Panc1 (cell line): Measurements from ENCODE around the gene ZNF43. TPM values are rescaled to one million over a fixed set of nuclear protein-coding genes. Genes with fewer than 3 reads are reported as not detected.
"Not testable (repeated sequence)": the region's sequence is repeated elsewhere in the genome, so short reads cannot be mapped to it uniquely, and the experiment has no call there.

Source experiments
- ATAC-seq: fragments of 200-7000 bp; cut with Tn5 transposase; 2 replicates; pipeline ENCODE4 v1.9.1; 2020; ENCODE audit warnings: mild to moderate bottlenecking, moderate library complexity
- BruUV-seq: library from RNA; stranded (reverse); fragments of 400-500 nt; replicated peaks from 2 replicates; lab custom pipeline; 2021; lab: Mats Ljungman, UMichigan
- CTCF ChIA-PET: fragments of 300-600 bp; sonication (Branson Sonifier 250); formaldehyde crosslinking; loops from one replicate; lab custom pipeline; 2022; ENCODE audit warnings: antibody characterized with exemption; lab: Charles Lee
- POLR2A ChIA-PET: fragments of 300-600 bp; sonication (Branson Sonifier 250); formaldehyde crosslinking; loops from one replicate; lab custom pipeline; 2022; ENCODE audit warnings: antibody characterized with exemption; lab: Charles Lee
- DNase-seq: peaks from one replicate; pipeline ENCODE4 v3.0.0-alpha.2; 2010; ENCODE audit warnings: low read depth, low spot score
- H3K27ac ChIP-seq: 2 replicates; pipeline ENCODE4 v1.5.1; 2011; ENCODE audit warnings: mild to moderate bottlenecking, low read length, inconsistent platforms
- H3K27me3 ChIP-seq: fragments of 200-500 bp; sonication (Bioruptor generic); 2 replicates; pipeline ENCODE4 v1.6.0; 2014; ENCODE audit warnings: low read length, inconsistent platforms; ENCODE audit not compliant: control insufficient read depth, insufficient read depth
- H3K36me3 ChIP-seq: fragments of 200-500 bp; sonication (Bioruptor generic); 2 replicates; pipeline ENCODE4 v1.5.1; 2014; ENCODE audit warnings: inconsistent platforms, mild to moderate bottlenecking, low read length, moderate library complexity; ENCODE audit not compliant: control insufficient read depth, insufficient read depth
- H3K4me1 ChIP-seq: 2 replicates; pipeline ENCODE4 v1.5.1; 2011; ENCODE audit warnings: inconsistent platforms, mild to moderate bottlenecking, low read length, moderate library complexity; ENCODE audit not compliant: control insufficient read depth, insufficient read depth
- H3K4me3 ChIP-seq, 2 experiments: 2 replicates each; pipeline ENCODE4 v1.5.1; 2011 to 2012; ENCODE audit warnings: low read depth in 2 of 2, low read length in 2 of 2, mild to moderate bottlenecking in 2 of 2, inconsistent platforms in 1 of 2, moderate library complexity in 1 of 2
- H3K9me3 ChIP-seq: fragments of 200-500 bp; sonication (Bioruptor generic); 2 replicates; pipeline ENCODE4 v1.5.1; 2014; ENCODE audit warnings: low read depth, mild to moderate bottlenecking, inconsistent platforms, low read length, moderate library complexity; ENCODE audit not compliant: control insufficient read depth, insufficient read depth
- CTCF ChIP-seq: fragments of 450-650 bp; IDR thresholded peaks from 2 replicates; pipeline ENCODE4 v1.5.1; 2017; ENCODE audit warnings: mild to moderate bottlenecking
- POLR2AphosphoS5 ChIP-seq: IDR thresholded peaks from 2 replicates; pipeline ENCODE4 v1.6.1; 2012; ENCODE audit warnings: mild to moderate bottlenecking, low read depth, low read length, moderate library complexity
- REST ChIP-seq, 2 experiments: IDR thresholded peaks; 2 replicates each; pipeline ENCODE4 v1.6.1; 2011 to 2012; ENCODE audit warnings: low read depth in 2 of 2, control low read depth in 1 of 2, low read length in 1 of 2, mild to moderate bottlenecking in 1 of 2, moderate library complexity in 1 of 2; ENCODE audit not compliant: insufficient read depth in 1 of 2
- SIN3A ChIP-seq: IDR thresholded peaks from 2 replicates; pipeline ENCODE4 v1.6.1; 2012; ENCODE audit warnings: low read depth, mild to moderate bottlenecking, low read length, moderate library complexity, borderline replicate concordance; ENCODE audit not compliant: insufficient read depth
- TCF7L2 ChIP-seq: IDR thresholded peaks from 2 replicates; pipeline ENCODE4 v1.6.1; 2011; ENCODE audit warnings: mild to moderate bottlenecking, low read depth, low read length, inconsistent platforms
- in situ Hi-C: cut with HindIII; loops from 2 replicates; pipeline ENCODE4 v1.10.0; 2016; ENCODE audit warnings: low sequenced_read_pairs, low pct_unique_long_range_greater_than_20kb
- intact Hi-C: fragments of 100-400 bp; cut with micrococcal nuclease; formaldehyde crosslinking; loops from one replicate; pipeline ENCODE4 v1.10.0; 2022; ENCODE audit not compliant: unreplicated experiment
- total RNA-seq: library from RNA; stranded (reverse); gene quantifications from one replicate; pipeline ENCODE4 v1.2.1, GENCODE V29; 2021; ENCODE audit not compliant: unreplicated experiment

ZNF43 gene
- total RNA-seq, 1 experiment from 2014 or later = 27.7 TPM

- ChIA-PET POLR2A (no interaction called here), CTCF (no interaction called here)
- intact Hi-C loops = no loop called here
- no peak for DNase-seq
- no peak overlapping the region for H3K27ac ChIP-seq
- H3K4me1 ChIP-seq = no peaks in the 10 kb centered on the region
- in situ Hi-C loops = no loop called here
- no peaks in the 10 kb centered on the region for H3K9me3 ChIP-seq
- no peaks in the 10 kb centered on the region for H3K36me3 ChIP-seq
- TF ChIP-seq TCF7L2 (no peak), REST (IDR thresholded peaks at IDR 0.05; ENCODE audit: insufficient read depth in 1 of 2, low read depth in 2 of 2, low read length in 1 of 2) (no peak), POLR2AphosphoS5 (no peak), SIN3A (no peak), CTCF (no peak)
- no peak for ATAC-seq
- H3K4me3 ChIP-seq = no peak overlapping the region
- BruUV-seq = no TSS peak
- H3K27me3 ChIP-seq = no peaks in the 10 kb centered on the region
These were observed 47.5 kb upstream of the ZNF43 start for GRCh38 chr19:21883516-21883915.

GRCh38 chr19:21880761-21881160 is 44.8 kb upstream of the ZNF43 start:
- H3K4me3 ChIP-seq, in situ Hi-C loops, DNase-seq, BruUV-seq, intact Hi-C loops, POLR2A ChIA-PET, H3K27me3 ChIP-seq, ATAC-seq, H3K9me3 ChIP-seq, CTCF ChIA-PET, H3K36me3 ChIP-seq, H3K4me1 ChIP-seq, H3K27ac ChIP-seq: not testable (repeated sequence)
- peak; percentile 48 for TF ChIP-seq CTCF

- Histone ChIP-seq H3K9me3 (no peaks in the 10 kb centered on the region), H3K27me3 (no peaks in the 10 kb centered on the region), H3K36me3 (no peaks in the 10 kb centered on the region), H3K4me1 (no peaks in the 10 kb centered on the region), H3K27ac (no peak overlapping the region), H3K4me3 (no peak overlapping the region)
- no peak for DNase-seq
- POLR2A ChIA-PET = no interaction called here
- in situ Hi-C loops = no loop called here
- ATAC-seq = no peak
- intact Hi-C loops = no loop called here
- no peak for TF ChIP-seq POLR2AphosphoS5
- TF ChIP-seq REST (IDR thresholded peaks at IDR 0.05; ENCODE audit: insufficient read depth in 1 of 2, low read depth in 2 of 2, low read length in 1 of 2) = no peak
- no peak for TF ChIP-seq SIN3A
- no peak for TF ChIP-seq TCF7L2
- no peak for TF ChIP-seq CTCF
- BruUV-seq = no TSS peak
- CTCF ChIA-PET = no interaction called here
These were observed 42.7 kb upstream of the ZNF43 start for GRCh38 chr19:21878646-21879045.
